ENCODE results near the gene CHD1. TPM values are rescaled to one million over a fixed set of nuclear protein-coding genes. Genes with fewer than 3 reads are reported as not detected.
A peak's percentile ranks its signal among the peaks of the same experiment; 100 is the strongest.

CHD1 gene
- total RNA-seq, 1 donor from 2014 or later, result 34.2 TPM

DNA sequence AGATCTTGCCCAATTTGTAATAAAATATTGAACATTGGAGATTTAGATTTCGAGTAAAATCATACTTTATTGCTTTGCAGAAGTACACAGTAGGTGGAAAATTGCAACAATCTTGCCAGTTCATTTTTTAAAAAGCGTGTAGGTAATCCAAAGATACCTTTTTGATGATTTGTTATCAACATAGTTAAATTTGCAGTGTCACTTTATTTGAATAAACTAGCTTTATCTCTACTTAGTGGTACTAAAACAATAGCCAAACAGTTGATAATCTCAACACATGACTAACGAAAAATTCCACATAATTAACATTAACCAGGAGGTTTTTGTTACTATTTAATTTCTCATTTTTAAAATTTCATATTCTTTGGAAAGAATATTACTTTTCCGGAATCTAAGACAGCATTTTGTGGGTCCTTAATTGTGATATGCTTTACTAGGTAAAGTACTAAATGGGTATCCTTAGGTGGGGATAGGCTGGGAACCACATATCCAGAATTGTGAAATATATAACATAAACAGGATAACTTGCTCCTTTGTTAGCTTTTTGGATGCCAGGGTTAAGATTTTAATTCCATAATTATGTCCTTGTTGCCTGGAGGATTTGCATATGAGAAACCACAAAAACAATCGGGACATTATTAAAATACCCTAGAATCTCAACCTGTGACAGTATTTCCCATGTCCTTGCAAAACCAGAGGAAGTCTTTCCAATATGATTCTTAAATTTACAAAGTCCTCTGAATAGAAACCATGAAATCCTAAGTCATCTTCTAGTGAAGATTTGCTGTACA lies 2.4 kb upstream of the CHD1 start:
- Mint-ChIP-seq H3K27me3 (ENCODE audit: unreplicated experiment) (peaks cover 10% of the 10 kb centered on the region), H3K27ac (ENCODE audit: unreplicated experiment) (no peak overlapping the region), H3K4me3 (ENCODE audit: unreplicated experiment) (peak overlapping the region; percentile 3), H3K36me3 (ENCODE audit: unreplicated experiment) (no peaks in the 10 kb centered on the region), H3K4me1 (ENCODE audit: low read depth, unreplicated experiment) (peaks cover 2% of the 10 kb centered on the region), H3K9me3 (ENCODE audit: unreplicated experiment) (peaks cover 12% of the 10 kb centered on the region)
- TF ChIP-seq, protein P1, sequence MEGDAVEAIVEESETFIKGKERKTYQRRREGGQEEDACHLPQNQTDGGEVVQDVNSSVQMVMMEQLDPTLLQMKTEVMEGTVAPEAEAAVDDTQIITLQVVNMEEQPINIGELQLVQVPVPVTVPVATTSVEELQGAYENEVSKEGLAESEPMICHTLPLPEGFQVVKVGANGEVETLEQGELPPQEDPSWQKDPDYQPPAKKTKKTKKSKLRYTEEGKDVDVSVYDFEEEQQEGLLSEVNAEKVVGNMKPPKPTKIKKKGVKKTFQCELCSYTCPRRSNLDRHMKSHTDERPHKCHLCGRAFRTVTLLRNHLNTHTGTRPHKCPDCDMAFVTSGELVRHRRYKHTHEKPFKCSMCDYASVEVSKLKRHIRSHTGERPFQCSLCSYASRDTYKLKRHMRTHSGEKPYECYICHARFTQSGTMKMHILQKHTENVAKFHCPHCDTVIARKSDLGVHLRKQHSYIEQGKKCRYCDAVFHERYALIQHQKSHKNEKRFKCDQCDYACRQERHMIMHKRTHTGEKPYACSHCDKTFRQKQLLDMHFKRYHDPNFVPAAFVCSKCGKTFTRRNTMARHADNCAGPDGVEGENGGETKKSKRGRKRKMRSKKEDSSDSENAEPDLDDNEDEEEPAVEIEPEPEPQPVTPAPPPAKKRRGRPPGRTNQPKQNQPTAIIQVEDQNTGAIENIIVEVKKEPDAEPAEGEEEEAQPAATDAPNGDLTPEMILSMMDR (IDR thresholded peaks at IDR 0.05; ENCODE audit: partially characterized antibody, unreplicated experiment), result no peak
- no peak for DNase-seq

DNA sequence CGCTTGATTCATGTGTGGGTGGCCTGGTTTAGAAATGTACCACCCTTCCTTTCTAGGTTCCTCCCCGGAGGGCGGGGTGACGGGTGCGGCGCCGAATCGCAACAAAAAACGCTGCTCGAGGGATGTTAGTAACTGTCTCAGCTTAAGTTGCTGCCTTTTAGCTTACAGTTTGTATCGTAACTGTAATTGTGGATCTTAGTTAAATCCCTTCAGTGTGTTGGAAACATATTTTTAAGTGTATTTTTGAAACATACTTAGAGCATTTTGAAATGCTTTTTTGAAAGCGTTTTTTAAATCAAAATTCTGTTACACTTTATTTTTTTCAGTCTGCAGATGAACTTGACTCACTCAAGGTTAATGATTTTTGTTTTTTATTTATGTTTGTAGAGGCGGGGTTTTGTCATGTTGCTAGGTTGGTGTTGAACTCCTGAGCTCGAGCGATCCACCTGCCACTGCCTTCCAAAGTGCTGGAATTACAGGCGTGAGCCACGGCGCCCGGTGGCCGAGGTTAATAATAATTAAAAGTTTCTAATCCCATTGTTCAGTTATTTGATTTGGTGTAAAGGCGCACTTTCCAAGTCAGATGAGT lies 997 bp upstream of the CHD1 start:
- H3K27me3 Mint-ChIP-seq (ENCODE audit: unreplicated experiment), result peaks cover 10% of the 10 kb centered on the region
- peak overlapping the region; percentile 95 for H3K27ac Mint-ChIP-seq (ENCODE audit: unreplicated experiment)
- H3K4me1 Mint-ChIP-seq (ENCODE audit: low read depth, unreplicated experiment), result peaks cover 2% of the 10 kb centered on the region

DNA sequence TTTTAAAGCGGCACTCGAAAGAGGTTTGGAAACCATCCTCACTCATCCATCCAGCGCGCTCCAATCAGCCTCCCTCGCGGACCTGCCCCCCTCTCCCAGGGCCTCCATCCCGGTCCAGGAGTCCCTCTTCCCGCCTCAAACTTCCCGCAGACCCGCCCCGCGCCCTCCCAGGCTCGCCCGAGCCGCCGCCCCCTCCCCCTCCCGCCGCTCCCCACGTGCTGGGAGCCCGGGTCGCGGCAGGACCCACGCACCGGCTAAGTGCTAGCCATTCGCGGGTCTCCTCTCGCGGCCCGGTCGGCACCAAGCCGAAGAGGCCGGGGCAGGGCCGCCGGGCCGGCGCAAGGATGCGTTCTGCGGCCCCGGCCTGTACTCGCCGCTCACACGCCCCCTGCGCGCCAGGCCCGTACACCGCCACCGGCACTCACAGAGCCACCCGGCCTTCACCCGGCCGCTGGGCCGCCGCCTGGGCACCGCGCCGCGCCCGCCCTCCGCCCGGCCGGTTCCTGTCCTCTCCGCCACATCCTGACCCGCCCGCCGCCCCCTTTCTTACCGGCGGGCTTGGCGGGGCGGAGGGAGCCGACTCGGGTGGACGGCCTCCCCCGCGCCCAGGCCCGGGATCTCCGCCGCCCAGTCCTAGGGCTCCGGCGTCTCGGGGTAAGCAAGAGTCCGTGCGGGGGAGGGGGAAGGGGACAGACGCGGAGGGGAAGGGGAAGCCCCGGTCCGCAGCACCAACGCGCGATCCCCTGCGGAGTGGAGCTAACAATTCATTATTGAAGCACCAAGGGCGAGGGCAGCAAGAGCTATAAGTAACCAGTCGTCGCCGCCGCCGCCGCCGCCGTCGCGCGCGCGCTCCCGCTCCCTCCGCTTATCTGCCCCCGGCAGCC lies 576 bp downstream of the CHD1 start:
- peaks cover 2% of the 10 kb centered on the region for H3K4me1 Mint-ChIP-seq (ENCODE audit: low read depth, unreplicated experiment)
- TF ChIP-seq, protein P1 (IDR thresholded peaks at IDR 0.05; ENCODE audit: partially characterized antibody, unreplicated experiment), result no peak
- peaks cover 10% of the 10 kb centered on the region for H3K27me3 Mint-ChIP-seq (ENCODE audit: unreplicated experiment)
- DNase-seq, result peak; percentile 75
- H3K27ac Mint-ChIP-seq (ENCODE audit: unreplicated experiment), result peak overlapping the region; percentile 80
- peaks cover 12% of the 10 kb centered on the region for H3K9me3 Mint-ChIP-seq (ENCODE audit: unreplicated experiment)
- H3K4me3 Mint-ChIP-seq (ENCODE audit: unreplicated experiment), result peak overlapping the region; percentile 96
- H3K36me3 Mint-ChIP-seq (ENCODE audit: unreplicated experiment), result no peaks in the 10 kb centered on the region

More for the DNA sequence above, 997 bp upstream of the CHD1 start:
- H3K4me3 Mint-ChIP-seq (ENCODE audit: unreplicated experiment), result peak overlapping the region; percentile 92
- peaks cover 12% of the 10 kb centered on the region for H3K9me3 Mint-ChIP-seq (ENCODE audit: unreplicated experiment)
- no peaks in the 10 kb centered on the region for H3K36me3 Mint-ChIP-seq (ENCODE audit: unreplicated experiment)
- no peak for DNase-seq
- TF ChIP-seq, protein P1 (IDR thresholded peaks at IDR 0.05; ENCODE audit: partially characterized antibody, unreplicated experiment), result no peak

DNA sequence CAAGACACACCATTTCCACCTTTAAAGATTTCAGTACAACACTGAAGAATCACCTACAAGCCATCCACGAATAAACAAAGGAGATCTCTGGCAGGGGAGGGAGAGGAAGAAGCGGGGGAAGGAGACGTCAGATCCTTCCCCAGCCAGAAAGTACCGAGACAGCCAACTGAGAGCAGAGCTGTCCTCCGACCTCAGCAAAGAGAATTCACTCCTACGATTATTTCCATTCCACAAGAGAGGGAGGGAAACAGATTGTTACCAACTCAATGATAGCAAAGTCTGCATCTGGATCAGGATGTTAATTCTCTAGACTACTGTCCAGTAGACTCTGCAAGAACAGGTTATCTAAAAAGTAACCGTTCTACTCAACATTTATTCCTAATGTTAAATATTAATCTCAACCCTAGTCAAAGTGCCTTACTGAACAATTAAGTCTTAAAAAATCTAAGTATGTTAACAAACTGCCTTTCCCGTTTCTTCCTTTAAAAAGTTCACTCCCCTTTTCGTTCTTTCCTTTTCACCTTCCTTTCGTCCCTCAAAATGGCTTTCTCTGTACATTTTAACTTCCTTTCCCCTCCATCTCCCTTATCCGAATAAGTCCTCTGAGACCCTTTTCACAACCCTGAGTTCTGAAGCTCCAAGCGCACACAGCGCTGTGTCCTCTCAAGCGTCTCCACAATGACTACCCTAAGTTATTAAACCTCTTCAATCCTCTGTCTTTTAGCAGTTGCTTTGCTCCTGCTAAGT lies 1.4 kb downstream of the CHD1 start:
- TF ChIP-seq, protein P1 (IDR thresholded peaks at IDR 0.05; ENCODE audit: partially characterized antibody, unreplicated experiment), result no peak
- peaks cover 2% of the 10 kb centered on the region for H3K4me1 Mint-ChIP-seq (ENCODE audit: low read depth, unreplicated experiment)
- H3K27ac Mint-ChIP-seq (ENCODE audit: unreplicated experiment), result peak overlapping the region; percentile 80
- peak overlapping the region; percentile 96 for H3K4me3 Mint-ChIP-seq (ENCODE audit: unreplicated experiment)
- H3K27me3 Mint-ChIP-seq (ENCODE audit: unreplicated experiment), result peaks cover 10% of the 10 kb centered on the region
- H3K36me3 Mint-ChIP-seq (ENCODE audit: unreplicated experiment), result no peaks in the 10 kb centered on the region
- peaks cover 12% of the 10 kb centered on the region for H3K9me3 Mint-ChIP-seq (ENCODE audit: unreplicated experiment)
- no peak for DNase-seq
